Activated B cell treated with CpG ODN at 0.5 μM for 24 hours (primary cell): ENCODE measurements around the gene LRFN3. TPM values are rescaled to one million over a fixed set of nuclear protein-coding genes. Genes with fewer than 3 reads are reported as not detected.

Experiments
- ATAC-seq: fragments of 200-7000 bp; cut with Tn5 transposase; one replicate; pipeline ENCODE4 v1.10.0; 2021; ENCODE audit warnings: low read depth, mild to moderate bottlenecking, moderate library complexity
- CTCF ChIA-PET: fragments of 350-600 bp; sonication (Branson Sonifier 250); formaldehyde crosslinking; loops from one replicate; lab custom pipeline; 2021; ENCODE audit warnings: antibody characterized with exemption; lab: Charles Lee
- POLR2A ChIA-PET: fragments of 350-600 bp; sonication (Branson Sonifier 250); formaldehyde crosslinking; loops from one replicate; lab custom pipeline; 2021; ENCODE audit warnings: antibody characterized with exemption; lab: Charles Lee
- DNase-seq: peaks from one replicate; pipeline ENCODE4 v3.0.0; 2022
- H3K27ac Mint-ChIP-seq: one replicate; pipeline ENCODE4 v1.8.0; 2020; ENCODE audit warnings: mixed read lengths
- H3K27me3 Mint-ChIP-seq: one replicate; pipeline ENCODE4 v1.8.0; 2021; ENCODE audit warnings: mixed read lengths
- H3K36me3 Mint-ChIP-seq: one replicate; pipeline ENCODE4 v1.8.0; 2021; ENCODE audit warnings: low read depth, mixed read lengths
- H3K4me1 Mint-ChIP-seq: one replicate; pipeline ENCODE4 v1.8.0; 2021; ENCODE audit warnings: mixed read lengths
- H3K4me3 Mint-ChIP-seq: one replicate; pipeline ENCODE4 v1.8.0; 2020; ENCODE audit warnings: mild to moderate bottlenecking, mixed read lengths
- H3K9me3 Mint-ChIP-seq: one replicate; pipeline ENCODE4 v1.8.0; 2020; ENCODE audit warnings: mixed read lengths
- CTCF ChIP-seq: fragments of 200-600 bp; IDR thresholded peaks from one replicate; pipeline ENCODE4 v1.8.0; 2022; ENCODE audit warnings: antibody characterized with exemption, mild to moderate bottlenecking
- intact Hi-C: fragments of 100-400 bp; cut with micrococcal nuclease; formaldehyde crosslinking; loops from one replicate; pipeline ENCODE4 v1.15.1; 2024
- total RNA-seq: library from RNA; stranded (reverse); gene quantifications from 2 replicates; pipeline ENCODE4 v1.2.3, GENCODE V29; 2022

LRFN3 gene
- total RNA-seq, 1 donor from 2014 or later, result 1.8 TPM

GRCh38 chr19:35983177-35983576 is 47.0 kb downstream of the LRFN3 start:
- no peaks in the 10 kb centered on the region for H3K36me3 Mint-ChIP-seq
- no peaks in the 10 kb centered on the region for H3K9me3 Mint-ChIP-seq
- peaks cover 44% of the 10 kb centered on the region for H3K27me3 Mint-ChIP-seq
- DNase-seq, result no peak
- ChIA-PET POLR2A (no interaction called here), CTCF (no interaction called here)
- TF ChIP-seq CTCF, result no peak
- H3K4me3 Mint-ChIP-seq, result no peak overlapping the region
- peaks cover 8% of the 10 kb centered on the region for H3K4me1 Mint-ChIP-seq
- no peak for ATAC-seq
- H3K27ac Mint-ChIP-seq, result no peak overlapping the region
- intact Hi-C loops, result no loop called here

GRCh38 chr19:35986111-35986510 is 49.9 kb downstream of the LRFN3 start:
- intact Hi-C loops, result loop anchor here (2.0 kb wide), 1 partner anchor 69 kb away; the partner anchor contains the start of genes THAP8 and WDR62
- Mint-ChIP-seq H3K27ac (no peak overlapping the region), H3K27me3 (peaks cover 31% of the 10 kb centered on the region), H3K4me3 (peak overlapping the region; percentile 91), H3K36me3 (no peaks in the 10 kb centered on the region), H3K9me3 (no peaks in the 10 kb centered on the region), H3K4me1 (peaks cover 8% of the 10 kb centered on the region)
- TF ChIP-seq CTCF, result no peak
- no peak for ATAC-seq
- ChIA-PET POLR2A (no interaction called here), CTCF (no interaction called here)
- no peak for DNase-seq

- Mint-ChIP-seq H3K9me3 (no peaks in the 10 kb centered on the region), H3K4me3 (peak overlapping the region; percentile 91), H3K27ac (peak overlapping the region; percentile 41), H3K27me3 (peaks cover 30% of the 10 kb centered on the region), H3K36me3 (no peaks in the 10 kb centered on the region), H3K4me1 (peaks cover 8% of the 10 kb centered on the region)
- ChIA-PET CTCF (no interaction called here), POLR2A (interaction anchor here (0.7 kb wide), 1 partner anchor 57 kb away, joined by 5 read pairs; no protein-coding TSS in a partner anchor)
- peak; percentile 93 for ATAC-seq
- peak; percentile 46 for DNase-seq
- intact Hi-C loops, result loop anchor here (2.0 kb wide), 1 partner anchor 68 kb away; the partner anchor contains the start of genes THAP8 and WDR62
- TF ChIP-seq CTCF, result no peak
These were observed 50.7 kb downstream of the LRFN3 start for GRCh38 chr19:35986664-35987570.

- no peak for DNase-seq
- H3K27me3 Mint-ChIP-seq, result peaks cover 25% of the 10 kb centered on the region
- no peak for TF ChIP-seq CTCF
- no peak for ATAC-seq
- H3K36me3 Mint-ChIP-seq, result no peaks in the 10 kb centered on the region
- ChIA-PET CTCF (no interaction called here), POLR2A (interaction anchor here (0.7 kb wide), 1 partner anchor 58 kb away, joined by 5 read pairs; no protein-coding TSS in a partner anchor)
- intact Hi-C loops, result loop anchor here (2.0 kb wide), 1 partner anchor 67 kb away; the partner anchor contains the start of genes THAP8 and WDR62
- no peak overlapping the region for H3K27ac Mint-ChIP-seq
- no peaks in the 10 kb centered on the region for H3K9me3 Mint-ChIP-seq
- H3K4me3 Mint-ChIP-seq, result peak overlapping the region; percentile 91
- peaks cover 8% of the 10 kb centered on the region for H3K4me1 Mint-ChIP-seq
These were observed 51.4 kb downstream of the LRFN3 start for GRCh38 chr19:35987571-35987896.

GRCh38 chr19:35988824-35989223 is 52.6 kb downstream of the LRFN3 start:
- Mint-ChIP-seq H3K27me3 (peaks cover 15% of the 10 kb centered on the region), H3K27ac (no peak overlapping the region), H3K4me3 (no peak overlapping the region), H3K4me1 (peaks cover 10% of the 10 kb centered on the region), H3K36me3 (no peaks in the 10 kb centered on the region), H3K9me3 (no peaks in the 10 kb centered on the region)
- POLR2A ChIA-PET, result interaction anchor here (0.7 kb wide), 1 partner anchor 28 kb away, joined by 6 read pairs; no protein-coding TSS in a partner anchor
- intact Hi-C loops, result no loop called here
- TF ChIP-seq CTCF, result no peak
- CTCF ChIA-PET, result no interaction called here
- ATAC-seq, result no peak
- DNase-seq, result no peak
